ENCODE data around the gene ABHD8. TPM values are rescaled to one million over a fixed set of nuclear protein-coding genes. Genes with fewer than 3 reads are reported as not detected.

ABHD8 gene
- total RNA-seq, 1 experiment from 2014 or later, result 5.2 TPM

DNA sequence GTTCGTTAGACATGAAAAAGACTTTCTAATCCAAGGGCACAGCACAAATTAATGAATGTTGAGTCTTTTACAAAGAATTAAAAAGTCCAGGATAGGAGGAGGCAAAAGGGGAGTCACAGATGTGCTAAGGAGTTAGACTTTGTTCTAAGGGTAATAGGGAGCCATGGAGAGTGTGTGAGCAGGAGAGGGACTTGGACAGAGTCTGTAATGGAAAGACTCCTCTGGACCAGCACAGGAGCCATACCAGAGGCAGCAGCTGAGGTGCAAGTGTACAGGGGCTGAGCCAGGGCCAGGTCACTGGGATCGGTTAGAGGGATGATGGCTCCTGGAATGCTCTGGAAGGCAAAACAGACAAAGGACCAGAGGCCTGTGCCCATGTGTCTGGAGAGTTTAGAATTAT, 44.7 kb upstream of the ABHD8 start:
- no peak overlapping the region for H3K9ac ChIP-seq (ENCODE audit: low read length)
- POLR2A ChIA-PET, result interaction anchor here (1.1 to 2.8 kb wide), 2 partner anchors 13 to 16 kb away, joined by 3 to 12 read pairs; partner anchors contain the start of gene ANO8
- no peaks in the 10 kb centered on the region for H3K9me3 ChIP-seq (ENCODE audit: control insufficient read depth in 1 of 2, insufficient read depth in 1 of 2, low read depth in 1 of 2, low read length in 2 of 2)
- RAD21 ChIA-PET (ENCODE audit: low non-redundant PET in 1 of 2, low total read pairs in 2 of 2, uncharacterized antibody in 2 of 2, unreplicated experiment in 2 of 2), result no interaction called here
- intact Hi-C loops (cut with micrococcal nuclease), result loop anchor here (2.0 kb wide), 1 partner anchor 119 kb away; no protein-coding TSS in a partner anchor
- no TSS peak for BruUV-seq (replicated peaks)
- H3K27me3 ChIP-seq (ENCODE audit: insufficient read depth, low read length), result no peaks in the 10 kb centered on the region
- H3K36me3 ChIP-seq (ENCODE audit: control insufficient read depth in 1 of 2, insufficient read depth in 2 of 2, low read length in 2 of 2), result no peaks in the 10 kb centered on the region
- H3K4me2 ChIP-seq (ENCODE audit: low read length), result no peak overlapping the region; the same call in 1 of the 2 replicates
- H2AFZ ChIP-seq (ENCODE audit: low read depth, low read length, poor library complexity, severe bottlenecking), result no peak overlapping the region
- H4K20me1 ChIP-seq (ENCODE audit: insufficient read depth), result no peaks in the 10 kb centered on the region
- H3K79me2 ChIP-seq (ENCODE audit: insufficient read depth, low read length), result no peaks in the 10 kb centered on the region
- H3K4me3 ChIP-seq (replicated peaks in 1 of 2; ENCODE audit: low read depth in 1 of 2, low read length in 2 of 2), result no peak overlapping the region
- H3K9me2 ChIP-seq (ENCODE audit: insufficient read depth), result no peaks in the 10 kb centered on the region
- TF ChIP-seq SP1 (IDR thresholded peaks at IDR 0.05; ENCODE audit: low read depth) (no peak), YY1 (IDR thresholded peaks at IDR 0.05; ENCODE audit: extremely low read depth, insufficient replicate concordance, low read depth, low read length) (no peak), RAD21 (IDR thresholded peaks at IDR 0.05; ENCODE audit: low read depth) (no peak), JUND (IDR thresholded peaks at IDR 0.05) (no peak), POLR2A (IDR thresholded peaks at IDR 0.05; ENCODE audit: borderline replicate concordance, extremely low read depth, insufficient read depth, insufficient read length) (no peak), SRF (IDR thresholded peaks at IDR 0.05; ENCODE audit: low read depth) (no peak), ZFX (IDR thresholded peaks at IDR 0.05) (no peak)
- TF ChIP-seq, protein P1, sequence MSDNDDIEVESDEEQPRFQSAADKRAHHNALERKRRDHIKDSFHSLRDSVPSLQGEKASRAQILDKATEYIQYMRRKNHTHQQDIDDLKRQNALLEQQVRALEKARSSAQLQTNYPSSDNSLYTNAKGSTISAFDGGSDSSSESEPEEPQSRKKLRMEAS (IDR thresholded peaks at IDR 0.05), result no peak
- TF ChIP-seq, protein P2, sequence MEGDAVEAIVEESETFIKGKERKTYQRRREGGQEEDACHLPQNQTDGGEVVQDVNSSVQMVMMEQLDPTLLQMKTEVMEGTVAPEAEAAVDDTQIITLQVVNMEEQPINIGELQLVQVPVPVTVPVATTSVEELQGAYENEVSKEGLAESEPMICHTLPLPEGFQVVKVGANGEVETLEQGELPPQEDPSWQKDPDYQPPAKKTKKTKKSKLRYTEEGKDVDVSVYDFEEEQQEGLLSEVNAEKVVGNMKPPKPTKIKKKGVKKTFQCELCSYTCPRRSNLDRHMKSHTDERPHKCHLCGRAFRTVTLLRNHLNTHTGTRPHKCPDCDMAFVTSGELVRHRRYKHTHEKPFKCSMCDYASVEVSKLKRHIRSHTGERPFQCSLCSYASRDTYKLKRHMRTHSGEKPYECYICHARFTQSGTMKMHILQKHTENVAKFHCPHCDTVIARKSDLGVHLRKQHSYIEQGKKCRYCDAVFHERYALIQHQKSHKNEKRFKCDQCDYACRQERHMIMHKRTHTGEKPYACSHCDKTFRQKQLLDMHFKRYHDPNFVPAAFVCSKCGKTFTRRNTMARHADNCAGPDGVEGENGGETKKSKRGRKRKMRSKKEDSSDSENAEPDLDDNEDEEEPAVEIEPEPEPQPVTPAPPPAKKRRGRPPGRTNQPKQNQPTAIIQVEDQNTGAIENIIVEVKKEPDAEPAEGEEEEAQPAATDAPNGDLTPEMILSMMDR (IDR thresholded peaks at IDR 0.05 in 2 of 3, conservative IDR thresholded peaks at IDR 0.05 in 1 of 3; ENCODE audit: borderline replicate concordance in 1 of 3, insufficient read depth in 1 of 3, low read depth in 2 of 3, low read length in 2 of 3), result no peak
- no peak overlapping the region for H3K27ac ChIP-seq (ENCODE audit: low read depth, low read length)
- ATAC-seq (no peak), DNase-seq (ENCODE audit: low read depth, low spot score) (no peak)
- CTCF ChIA-PET, result interaction anchor here (0.7 to 1.8 kb wide), 3 partner anchors 10 to 39 kb away, joined by 3 to 5 read pairs (median 4); no protein-coding TSS in a partner anchor
- H3K4me1 ChIP-seq (ENCODE audit: control insufficient read depth in 1 of 2, insufficient read depth in 2 of 2, low read length in 2 of 2), result peaks cover 17 to 28% of the 10 kb centered on the region in 2 experiments; a peak in 3 of 4 replicates

Data from HCT116 (cell line).